HL-60/S4 treated with phorbol 12-myristate 13-acetate at 8.2 ng/mL for 4 days and 3 days (cell line): Measurements from ENCODE around the gene SLC8A2.

Experiments used
- in situ Hi-C: fragments of 300-500 bp; cut with MboI; formaldehyde crosslinking; loops from 2 replicates; pipeline ENCODE4 v1.15.0; 2022; ENCODE audit warnings: low sequenced_read_pairs

Gene SLC8A2

DNA sequence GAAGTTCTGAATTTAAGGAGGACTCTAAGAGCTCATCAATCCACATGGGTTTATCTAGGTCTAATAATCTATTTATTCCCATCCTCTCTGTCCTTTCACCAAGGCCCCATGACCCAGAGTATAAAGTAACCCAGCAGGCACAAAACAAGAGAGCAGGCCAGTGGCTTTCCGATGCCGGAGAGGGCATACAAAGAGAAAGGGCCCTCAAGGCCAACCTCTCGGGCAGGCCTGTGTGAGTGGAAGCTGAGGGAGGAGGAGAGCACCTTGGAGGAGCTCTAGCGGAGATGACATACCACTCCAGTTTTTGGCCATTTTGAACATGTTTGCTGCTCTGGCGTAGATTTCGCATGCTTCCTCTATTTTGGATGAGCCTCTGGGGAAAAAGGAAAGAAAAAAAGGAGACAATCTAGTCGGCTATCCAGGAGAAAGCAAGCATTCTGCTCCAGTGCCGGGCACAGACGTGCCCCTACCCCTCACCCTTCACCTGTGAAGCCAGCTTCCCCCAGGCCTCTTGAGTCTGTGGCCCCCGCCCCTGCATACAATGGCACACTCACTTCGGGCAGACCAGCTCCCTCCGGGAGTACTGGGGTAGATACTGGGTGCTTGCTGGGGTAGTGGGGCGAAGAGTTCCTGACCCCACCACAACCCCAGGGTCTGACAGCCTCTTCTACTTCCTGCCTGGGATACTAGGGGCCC, 31.6 kb upstream of the SLC8A2 start:
- in situ Hi-C loops, result no loop called here

DNA sequence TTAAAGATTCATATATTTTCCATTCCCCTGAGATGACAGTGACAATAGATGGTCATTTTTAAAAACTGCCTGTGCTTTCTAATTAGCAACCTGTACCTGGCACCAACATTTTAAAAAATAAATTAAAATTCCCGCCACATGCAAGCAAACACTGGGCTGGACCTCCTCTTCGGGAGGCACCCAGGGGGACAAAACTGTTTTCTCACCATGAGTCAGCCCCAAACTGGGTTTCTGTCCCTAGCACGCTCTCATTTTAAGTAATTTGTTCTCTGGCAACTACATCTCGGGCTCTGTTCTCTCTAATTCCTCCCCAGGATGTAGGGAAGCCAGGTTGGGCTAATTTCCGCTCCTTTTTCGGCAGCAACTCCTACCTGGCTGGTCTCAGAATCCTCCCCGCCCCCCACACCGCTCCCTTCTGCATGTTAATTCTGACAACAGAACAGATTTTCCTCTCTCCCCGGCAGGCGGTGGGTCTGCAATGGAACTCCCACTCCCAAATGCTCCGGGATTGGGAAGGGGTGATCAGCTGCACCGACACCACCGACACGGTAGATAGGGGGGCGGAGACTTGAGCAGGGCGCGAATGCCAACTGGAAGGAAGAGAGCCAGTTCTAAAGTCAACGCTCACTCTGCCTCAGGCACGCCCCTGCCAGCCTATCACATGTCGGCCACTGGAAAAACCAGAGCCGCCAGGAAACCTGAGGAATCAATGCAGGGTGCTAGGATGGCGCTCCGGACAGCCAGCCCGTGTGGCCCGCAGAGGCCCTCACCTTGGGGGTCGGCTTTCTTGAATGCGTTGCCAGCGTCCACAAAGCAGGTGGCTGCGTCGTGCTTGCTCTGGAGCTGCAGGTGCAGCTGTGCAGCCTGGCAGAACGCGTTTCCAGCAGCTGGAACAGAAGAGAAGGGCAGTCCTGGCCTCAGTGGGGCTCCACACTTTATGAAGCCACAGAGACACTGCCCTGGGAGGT, 28.5 kb upstream of the SLC8A2 start:
- in situ Hi-C loops, result no loop called here

DNA sequence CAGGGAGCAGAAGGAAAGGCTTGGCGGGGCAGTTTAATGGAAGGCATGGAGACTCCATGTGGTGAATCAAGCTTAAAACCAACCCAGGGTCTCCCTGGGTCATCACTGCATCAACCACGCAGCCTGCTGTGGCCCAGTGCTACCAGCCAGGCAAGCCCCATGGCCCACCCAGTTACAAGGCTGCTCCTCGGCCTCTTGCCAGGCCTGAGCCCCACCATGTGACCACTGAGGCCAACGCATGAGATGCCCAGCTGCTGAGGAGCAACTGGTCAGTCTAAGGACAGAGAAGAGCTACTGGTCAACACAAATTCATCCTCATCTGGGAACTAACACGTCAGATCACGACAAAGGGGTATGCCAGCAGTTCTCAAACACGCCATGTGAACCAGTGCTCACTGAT, 27.7 kb upstream of the SLC8A2 start:
- in situ Hi-C loops, result no loop called here

GRCh38 chr19:47498561-47498960, 26.9 kb upstream of the SLC8A2 start:
- in situ Hi-C loops, result no loop called here

- in situ Hi-C loops, result no loop called here
Measured at GRCh38 chr19:47497821-47498520, 26.3 kb upstream of the SLC8A2 start.

DNA sequence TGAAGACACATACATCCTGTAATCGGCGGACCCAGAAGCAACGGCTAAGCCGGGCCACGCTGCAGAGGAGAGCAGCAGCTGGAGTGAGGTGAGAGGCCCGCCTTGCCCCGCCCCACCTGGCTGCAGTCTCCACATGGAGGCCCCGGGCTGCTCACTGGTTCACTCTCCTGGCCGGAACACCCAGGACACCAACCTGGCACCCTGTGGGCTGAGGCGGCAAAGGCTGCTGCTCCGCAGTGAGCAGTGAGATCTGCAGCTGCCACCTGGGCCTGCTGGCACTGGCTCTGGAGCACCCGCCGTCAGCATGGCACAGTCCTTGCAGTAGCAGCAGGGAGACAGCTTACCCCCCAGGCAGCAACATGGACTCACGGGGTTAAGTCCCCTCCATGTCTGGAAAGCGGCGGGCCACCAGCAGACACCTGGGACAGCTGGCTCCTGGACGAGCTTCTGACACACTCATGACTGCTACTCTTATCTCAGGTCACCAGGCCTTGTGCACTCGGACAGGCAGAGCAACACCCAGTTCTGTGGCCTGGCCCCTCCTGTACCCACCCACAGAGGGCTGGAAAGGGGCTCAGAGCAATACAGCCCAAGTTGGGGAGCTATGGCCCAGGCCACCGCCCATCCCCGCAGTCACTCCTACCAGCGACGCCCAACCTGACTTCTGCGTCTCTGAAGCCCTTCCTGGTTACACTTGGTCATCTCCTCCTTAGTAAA, 25.5 kb upstream of the SLC8A2 start:
- in situ Hi-C loops, result no loop called here

GRCh38 chr19:47495478-47496372, 24.0 kb upstream of the SLC8A2 start:
- in situ Hi-C loops, result no loop called here

GRCh38 chr19:47494729-47495128, 23.0 kb upstream of the SLC8A2 start:
- in situ Hi-C loops, result no loop called here

DNA sequence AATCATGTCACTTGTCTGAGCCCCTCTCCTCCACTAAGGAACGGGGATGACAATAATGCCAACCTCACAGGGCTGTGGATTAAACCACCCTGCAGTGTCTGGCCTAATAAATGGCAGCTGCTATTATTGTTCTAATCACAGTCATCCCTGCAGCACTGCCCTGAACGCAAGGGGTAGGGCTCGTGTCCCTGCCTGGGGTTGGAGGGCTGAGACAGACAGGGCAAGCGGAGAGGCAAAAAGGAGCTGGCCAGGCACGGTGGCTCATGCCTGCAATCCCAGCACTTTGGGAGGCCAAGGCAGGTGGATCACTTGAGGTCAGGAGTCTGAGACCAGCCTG, 22.5 kb upstream of the SLC8A2 start:
- in situ Hi-C loops, result no loop called here

DNA sequence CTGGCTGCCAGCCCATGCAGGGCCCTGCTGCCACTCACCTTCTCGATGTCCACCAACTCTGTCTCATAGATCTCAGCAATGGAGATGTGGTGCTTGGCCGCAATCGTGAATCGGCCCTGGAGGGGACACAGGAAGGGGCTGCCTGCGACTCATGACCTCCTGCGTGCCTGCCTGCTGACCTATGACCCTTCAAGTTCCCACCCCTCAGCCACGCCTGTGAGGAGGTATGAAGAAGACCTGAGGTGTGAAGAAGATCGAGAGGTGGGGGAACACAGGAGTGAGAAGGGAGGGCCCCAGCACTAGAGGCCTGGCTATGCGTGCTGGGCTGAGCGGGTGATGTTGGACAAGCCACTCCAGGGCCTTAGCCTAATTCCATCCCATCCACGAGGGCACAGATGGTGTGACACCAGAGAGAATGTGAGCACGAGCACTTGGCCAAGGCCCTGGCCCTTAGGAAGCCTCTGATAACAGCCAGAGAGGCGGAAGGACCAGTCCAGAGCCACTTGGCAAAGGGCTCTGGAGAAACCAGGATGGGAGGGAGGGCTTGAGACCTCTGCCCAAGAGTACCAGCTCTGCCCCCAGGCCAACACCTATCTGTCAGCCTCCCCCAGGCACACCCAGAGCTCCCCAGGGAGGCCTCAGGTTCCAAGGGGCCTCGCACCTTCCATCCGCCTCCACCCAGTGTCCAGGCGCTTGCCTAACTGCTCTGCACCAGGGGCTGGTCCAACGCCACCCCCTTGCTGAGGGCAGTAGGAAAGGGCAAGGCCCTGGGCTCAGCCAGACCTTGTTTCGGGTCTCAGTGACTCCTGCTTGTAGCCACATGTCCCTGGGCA, 21.9 kb upstream of the SLC8A2 start:
- in situ Hi-C loops, result no loop called here

GRCh38 chr19:47492571-47493377, 21.1 kb upstream of the SLC8A2 start:
- in situ Hi-C loops, result no loop called here

DNA sequence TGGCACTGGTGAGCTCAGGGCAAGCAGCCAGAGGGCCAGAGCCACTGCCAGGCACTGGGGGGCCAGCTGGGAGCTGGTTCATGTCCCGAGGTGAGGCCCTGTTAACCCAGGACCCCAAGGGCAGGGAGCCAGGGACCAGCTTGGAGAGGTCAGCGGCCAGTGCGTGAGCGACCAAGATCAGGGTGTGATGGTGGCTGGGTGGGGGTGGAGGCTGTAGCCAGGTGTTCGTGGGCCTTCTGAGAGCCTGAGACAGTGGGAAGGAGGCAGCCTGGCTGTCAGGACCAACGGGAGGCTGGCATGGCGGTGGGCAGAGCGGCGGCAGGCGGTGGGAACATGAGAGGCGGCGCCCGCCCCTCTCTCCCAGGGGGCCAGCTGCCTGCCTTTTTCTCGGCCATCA, 20.4 kb upstream of the SLC8A2 start:
- in situ Hi-C loops, result no loop called here

DNA sequence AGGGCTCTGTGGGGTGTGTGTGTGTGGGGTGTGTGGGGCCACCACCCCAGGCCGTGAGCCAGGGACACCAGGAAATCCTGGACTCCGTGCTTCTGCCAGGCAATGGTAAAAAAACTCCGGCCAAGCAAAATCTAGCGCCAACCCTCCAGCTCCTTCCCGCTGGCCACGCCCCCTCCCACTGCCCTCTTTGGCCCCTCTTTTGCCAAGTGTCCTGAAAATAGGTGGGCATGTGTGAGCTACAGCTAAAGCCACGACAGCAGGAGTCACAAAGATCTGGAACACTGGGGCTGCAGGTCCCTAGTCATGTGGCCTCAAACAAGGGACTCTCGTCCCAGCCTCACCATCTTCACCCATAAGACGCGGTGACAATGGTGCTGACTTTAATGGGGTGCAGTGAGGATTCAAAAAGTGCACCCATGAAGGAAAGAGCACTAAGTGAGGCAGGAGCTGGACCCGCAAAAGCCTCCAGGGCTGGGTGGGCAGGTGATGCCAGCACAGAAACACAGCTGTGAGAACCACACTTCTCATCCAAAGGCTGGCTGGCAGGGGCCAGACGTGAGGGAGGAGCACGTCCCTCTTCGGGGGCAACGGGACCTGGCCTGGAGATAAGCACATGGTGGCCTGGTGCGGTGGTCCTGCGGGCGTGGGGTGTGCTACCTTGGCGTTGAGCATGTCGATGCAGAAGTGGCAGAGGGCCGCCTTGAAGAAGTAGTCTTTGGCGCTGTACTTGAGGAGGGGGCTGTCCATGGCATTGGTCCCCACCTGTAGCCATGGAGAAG, 19.9 kb upstream of the SLC8A2 start:
- in situ Hi-C loops, result no loop called here

GRCh38 chr19:47490847-47491246, 19.2 kb upstream of the SLC8A2 start:
- in situ Hi-C loops, result no loop called here

DNA sequence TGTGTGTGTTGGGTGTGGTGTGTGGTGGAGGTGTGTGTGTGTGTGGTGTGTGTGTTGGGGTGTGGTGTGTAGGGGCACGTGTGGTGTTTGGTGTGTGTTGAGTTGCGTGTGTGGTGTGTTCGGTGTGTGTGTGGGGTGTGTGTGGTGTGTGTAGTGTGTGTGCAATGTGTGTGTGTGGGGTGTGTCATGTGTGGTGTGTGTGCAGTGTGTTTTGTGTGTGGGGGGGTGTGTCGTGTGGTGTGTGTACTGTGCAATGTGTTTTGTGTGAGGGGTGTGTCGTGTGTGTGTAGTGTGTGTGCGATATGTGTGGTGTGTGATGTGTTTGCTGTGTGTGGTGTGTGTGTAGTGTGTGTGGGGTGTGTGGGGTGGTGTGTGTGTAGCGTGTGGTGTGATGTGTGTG, 18.3 kb upstream of the SLC8A2 start:
- in situ Hi-C loops, result no loop called here

GRCh38 chr19:47489072-47489914, 17.6 kb upstream of the SLC8A2 start:
- in situ Hi-C loops, result no loop called here
